CD4-positive, alpha-beta T cell (primary cell): Measurements from ENCODE around the gene ATP5PO. TPM values are rescaled to one million over a fixed set of nuclear protein-coding genes. Genes with fewer than 3 reads are reported as not detected.

Experiments
- ATAC-seq: fragments of 200-7000 bp; cut with Tn5 transposase; one replicate; pipeline ENCODE4 v1.10.0; 2022; ENCODE audit warnings: mild to moderate bottlenecking; ENCODE audit not compliant: poor library complexity
- CTCF ChIA-PET: fragments of 350-600 bp; sonication (Branson Sonifier 250); formaldehyde crosslinking; loops from one replicate; lab custom pipeline; 2021; ENCODE audit warnings: antibody characterized with exemption, inconsistent platforms; lab: Charles Lee
- POLR2A ChIA-PET: fragments of 350-600 bp; sonication (Branson Sonifier 250); formaldehyde crosslinking; loops from one replicate; lab custom pipeline; 2021; ENCODE audit warnings: antibody characterized with exemption, inconsistent platforms; lab: Charles Lee
- DNase-seq, 14 experiments: peaks; one replicate each; pipeline ENCODE4 v3.0.0-alpha.2; 2013 to 2020; ENCODE audit warnings: mixed read lengths in 2 of 14
- H3K27ac ChIP-seq, 2 donors: one replicate each; pipeline versions ENCODE4 v1.5.1 to v1.7.0; 2013; ENCODE audit warnings: low read length in 2 of 2, low read depth in 1 of 2, mild to moderate bottlenecking in 1 of 2
- H3K27me3 ChIP-seq, 2 experiments: 1 replicate in 1 of 2; 2 replicates in 1 of 2; pipeline versions ENCODE4 v1.6.1 to v1.7.0; 2013; ENCODE audit warnings: low read length in 2 of 2, control low read depth in 1 of 2, mild to moderate bottlenecking in 1 of 2, moderate library complexity in 1 of 2; ENCODE audit not compliant: insufficient read depth in 2 of 2, control insufficient read depth in 1 of 2
- H3K36me3 ChIP-seq: one replicate; pipeline ENCODE4 v1.6.1; 2013; ENCODE audit warnings: low read length, control low read depth; ENCODE audit not compliant: insufficient read depth
- H3K4me1 ChIP-seq: one replicate; pipeline ENCODE4 v1.6.1; 2013; ENCODE audit warnings: low read length, control low read depth; ENCODE audit not compliant: insufficient read depth
- H3K4me3 ChIP-seq: one replicate; pipeline ENCODE4 v1.5.1; 2013; ENCODE audit warnings: mild to moderate bottlenecking, low read length, moderate library complexity
- H3K9me3 ChIP-seq, 2 experiments: 1 replicate in 1 of 2; 2 replicates in 1 of 2; pipeline versions ENCODE4 v1.6.1 to v1.7.0; 2013; ENCODE audit warnings: low read length in 2 of 2, mild to moderate bottlenecking in 2 of 2, control low read depth in 1 of 2, moderate library complexity in 1 of 2; ENCODE audit not compliant: control insufficient read depth in 1 of 2, insufficient read depth in 1 of 2
- H3K27ac Mint-ChIP-seq: one replicate; pipeline ENCODE4 v1.8.0; 2020; ENCODE audit warnings: mixed read lengths
- H3K27me3 Mint-ChIP-seq: one replicate; pipeline ENCODE4 v1.8.0; 2021; ENCODE audit warnings: mixed read lengths
- H3K36me3 Mint-ChIP-seq: one replicate; pipeline ENCODE4 v1.8.0; 2021; ENCODE audit warnings: low read depth, mixed read lengths
- H3K4me1 Mint-ChIP-seq: one replicate; pipeline ENCODE4 v1.8.0; 2021; ENCODE audit warnings: low read depth, mixed read lengths
- H3K4me3 Mint-ChIP-seq: one replicate; pipeline ENCODE4 v1.8.0; 2020; ENCODE audit warnings: mild to moderate bottlenecking, mixed read lengths
- H3K9me3 Mint-ChIP-seq: one replicate; pipeline ENCODE4 v1.8.0; 2020; ENCODE audit warnings: mixed read lengths
- intact Hi-C, 2 experiments: fragments of 100-400 bp; cut with DNase I in 1 of 2; cut with micrococcal nuclease in 1 of 2; formaldehyde crosslinking; loops; one replicate each; pipeline versions ENCODE4 v1.15.1 to v1.9.0; 2023 to 2025; cut with DNase I, micrococcal nuclease
- total RNA-seq, 174 experiments: library from RNA in 2 of 174; stranded (reverse) in 2 of 174; gene quantifications; one replicate each; pipeline ENCODE4 v1.2.3 and lab custom pipeline; 2021 to 2026
- TF ChIP-seq, protein P1 (sequence below): fragments of 200-600 bp; IDR thresholded peaks from one replicate; pipeline ENCODE4 v1.8.0; 2022; ENCODE audit warnings: antibody characterized with exemption, mild to moderate bottlenecking

Gene ATP5PO
- total RNA-seq, 2 experiments from 2014 or later: 143 to 149 TPM

DNA sequence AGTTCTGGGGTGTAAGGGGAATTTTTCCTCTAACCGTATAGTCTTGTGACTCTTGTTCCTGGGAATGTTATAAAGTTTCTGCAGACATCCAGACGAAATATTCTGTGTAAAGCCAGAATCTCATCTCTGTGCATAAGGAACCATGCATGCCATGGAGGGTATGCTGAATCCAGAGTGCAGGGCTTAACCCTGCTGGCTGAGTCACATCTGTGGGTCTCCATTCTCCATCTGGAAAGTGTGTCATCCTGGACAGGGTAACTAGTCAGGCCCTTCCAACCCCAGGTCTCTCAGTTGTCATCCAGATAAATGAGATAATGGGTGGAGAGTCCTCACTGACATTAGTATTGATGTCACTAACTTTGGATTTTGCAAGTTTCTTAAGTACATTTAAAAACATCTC, 48.8 kb downstream of the ATP5PO start:
- POLR2A ChIA-PET: no interaction called here
- CTCF ChIA-PET: no interaction called here
- DNase-seq (no peak), ATAC-seq (no peak)
- no peaks in the 10 kb centered on the region for H3K27me3 ChIP-seq
- no peaks in the 10 kb centered on the region for H3K36me3 Mint-ChIP-seq
- TF ChIP-seq, protein P1, sequence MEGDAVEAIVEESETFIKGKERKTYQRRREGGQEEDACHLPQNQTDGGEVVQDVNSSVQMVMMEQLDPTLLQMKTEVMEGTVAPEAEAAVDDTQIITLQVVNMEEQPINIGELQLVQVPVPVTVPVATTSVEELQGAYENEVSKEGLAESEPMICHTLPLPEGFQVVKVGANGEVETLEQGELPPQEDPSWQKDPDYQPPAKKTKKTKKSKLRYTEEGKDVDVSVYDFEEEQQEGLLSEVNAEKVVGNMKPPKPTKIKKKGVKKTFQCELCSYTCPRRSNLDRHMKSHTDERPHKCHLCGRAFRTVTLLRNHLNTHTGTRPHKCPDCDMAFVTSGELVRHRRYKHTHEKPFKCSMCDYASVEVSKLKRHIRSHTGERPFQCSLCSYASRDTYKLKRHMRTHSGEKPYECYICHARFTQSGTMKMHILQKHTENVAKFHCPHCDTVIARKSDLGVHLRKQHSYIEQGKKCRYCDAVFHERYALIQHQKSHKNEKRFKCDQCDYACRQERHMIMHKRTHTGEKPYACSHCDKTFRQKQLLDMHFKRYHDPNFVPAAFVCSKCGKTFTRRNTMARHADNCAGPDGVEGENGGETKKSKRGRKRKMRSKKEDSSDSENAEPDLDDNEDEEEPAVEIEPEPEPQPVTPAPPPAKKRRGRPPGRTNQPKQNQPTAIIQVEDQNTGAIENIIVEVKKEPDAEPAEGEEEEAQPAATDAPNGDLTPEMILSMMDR: no peak
- H3K4me3 Mint-ChIP-seq: no peak overlapping the region
- no peaks in the 10 kb centered on the region for H3K9me3 Mint-ChIP-seq
- H3K27ac Mint-ChIP-seq: no peak overlapping the region
- H3K27me3 Mint-ChIP-seq: peaks cover 5% of the 10 kb centered on the region
- H3K4me3 ChIP-seq: no peak overlapping the region
- peaks cover 4% of the 10 kb centered on the region for H3K4me1 Mint-ChIP-seq
- H3K36me3 ChIP-seq: no peaks in the 10 kb centered on the region
- no peak overlapping the region for H3K27ac ChIP-seq
- H3K4me1 ChIP-seq: no peaks in the 10 kb centered on the region
- H3K9me3 ChIP-seq: no peaks in the 10 kb centered on the region
- intact Hi-C loops: no loop called here

- TF ChIP-seq, protein P1: no peak
- H3K27ac Mint-ChIP-seq: no peak overlapping the region
- no peak overlapping the region for H3K4me3 Mint-ChIP-seq
- DNase-seq (no peak), ATAC-seq (no peak)
- Histone ChIP-seq H3K27ac (no peak overlapping the region), H3K27me3 (no peaks in the 10 kb centered on the region), H3K9me3 (no peaks in the 10 kb centered on the region), H3K4me1 (no peaks in the 10 kb centered on the region), H3K4me3 (no peak overlapping the region), H3K36me3 (no peaks in the 10 kb centered on the region)
- intact Hi-C loops: no loop called here
- peaks cover 5% of the 10 kb centered on the region for H3K27me3 Mint-ChIP-seq
- H3K4me1 Mint-ChIP-seq: peaks cover 4% of the 10 kb centered on the region
- ChIA-PET POLR2A (no interaction called here), CTCF (no interaction called here)
- no peaks in the 10 kb centered on the region for H3K36me3 Mint-ChIP-seq
- no peaks in the 10 kb centered on the region for H3K9me3 Mint-ChIP-seq
Measured at GRCh38 chr21:33865996-33866575, 49.5 kb downstream of the ATP5PO start.

DNA sequence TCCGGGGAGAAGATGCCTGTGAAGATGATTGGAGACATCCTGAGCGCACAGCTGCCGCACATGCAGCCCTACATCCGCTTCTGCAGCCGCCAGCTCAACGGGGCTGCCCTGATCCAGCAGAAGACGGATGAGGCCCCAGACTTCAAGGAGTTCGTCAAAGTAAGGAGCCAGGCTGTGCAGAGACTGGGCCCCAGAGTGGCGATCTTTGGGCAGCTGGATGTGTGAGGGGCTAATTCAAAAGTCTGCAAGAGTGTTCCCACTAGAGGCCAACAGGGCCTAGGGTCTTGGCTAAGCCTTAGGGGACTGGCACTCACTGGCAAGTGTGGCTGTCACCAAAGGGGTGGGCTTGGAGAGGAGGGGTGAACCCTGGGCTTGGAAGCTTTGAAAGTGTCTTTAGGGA, 50.4 kb downstream of the ATP5PO start:
- H3K4me3 ChIP-seq: no peak overlapping the region
- ChIA-PET POLR2A (no interaction called here), CTCF (no interaction called here)
- H3K4me1 ChIP-seq: no peaks in the 10 kb centered on the region
- intact Hi-C loops: no loop called here
- TF ChIP-seq, protein P1: no peak
- Mint-ChIP-seq H3K36me3 (no peaks in the 10 kb centered on the region), H3K9me3 (no peaks in the 10 kb centered on the region), H3K27me3 (peaks cover 5% of the 10 kb centered on the region), H3K4me1 (peaks cover 4% of the 10 kb centered on the region), H3K27ac (no peak overlapping the region), H3K4me3 (no peak overlapping the region)
- H3K9me3 ChIP-seq: no peaks in the 10 kb centered on the region
- DNase-seq: no peak
- H3K27ac ChIP-seq: no peak overlapping the region
- no peak for ATAC-seq
- no peaks in the 10 kb centered on the region for H3K27me3 ChIP-seq
- no peaks in the 10 kb centered on the region for H3K36me3 ChIP-seq
